Measurements from ENCODE around the gene PNMA8B. TPM values are rescaled to one million over a fixed set of nuclear protein-coding genes. Genes with fewer than 3 reads are reported as not detected.

Gene PNMA8B
- total and polyA plus RNA-seq, 2 experiments from 2014 or later: 0.50 to 1.0 TPM

GRCh38 chr19:46537136-46538097, 41.8 kb upstream of the PNMA8B start:
- Histone ChIP-seq H2AFZ (no peak overlapping the region), H3K27ac (no peak overlapping the region), H3K9me3 (ENCODE audit: low read depth) (no peaks in the 10 kb centered on the region), H3K4me3 (no peak overlapping the region), H3K36me3 (replicated peaks; ENCODE audit: insufficient read depth, low read depth) (no peaks in the 10 kb centered on the region), H3K79me2 (no peaks in the 10 kb centered on the region), H4K20me1 (ENCODE audit: insufficient read depth, poor library complexity, severe bottlenecking) (no peaks in the 10 kb centered on the region), H3K4me2 (no peak overlapping the region), H3K9me2 (replicated peaks; ENCODE audit: insufficient read depth) (no peaks in the 10 kb centered on the region), H3K27me3 (no peaks in the 10 kb centered on the region), H3K4me1 (ENCODE audit: insufficient read depth) (no peaks in the 10 kb centered on the region)
- TF ChIP-seq EZH2 (IDR thresholded peaks at IDR 0.05; ENCODE audit: borderline replicate concordance) (no peak), CTCF (IDR thresholded peaks at IDR 0.05; ENCODE audit: poor library complexity) (peak; percentile 70)
- WGBS (ENCODE audit: low lambda C conversion rate, missing lambda C conversion rate): 29% methylated on average over 19 of the region's 19 CpGs
- peak; percentile 59 for DNase-seq (ENCODE audit: low spot score)

GRCh38 chr19:46536391-46536790, 40.7 kb upstream of the PNMA8B start:
- Histone ChIP-seq H4K20me1 (ENCODE audit: insufficient read depth, poor library complexity, severe bottlenecking) (no peaks in the 10 kb centered on the region), H3K27me3 (no peaks in the 10 kb centered on the region), H2AFZ (no peak overlapping the region), H3K4me1 (ENCODE audit: insufficient read depth) (no peaks in the 10 kb centered on the region), H3K27ac (no peak overlapping the region), H3K9me2 (replicated peaks; ENCODE audit: insufficient read depth) (no peaks in the 10 kb centered on the region), H3K4me3 (no peak overlapping the region), H3K9me3 (ENCODE audit: low read depth) (no peaks in the 10 kb centered on the region), H3K4me2 (no peak overlapping the region), H3K36me3 (replicated peaks; ENCODE audit: insufficient read depth, low read depth) (no peaks in the 10 kb centered on the region), H3K79me2 (no peaks in the 10 kb centered on the region)
- TF ChIP-seq EZH2 (IDR thresholded peaks at IDR 0.05; ENCODE audit: borderline replicate concordance) (no peak), EZH2phosphoT487 (IDR thresholded peaks at IDR 0.05; ENCODE audit: low read depth, severe bottlenecking, unreplicated experiment) (no peak), CTCF (IDR thresholded peaks at IDR 0.05; ENCODE audit: poor library complexity) (no peak)
- DNase-seq (ENCODE audit: low spot score): no peak
- WGBS (ENCODE audit: low lambda C conversion rate, missing lambda C conversion rate): 95% methylated on average over 7 of the region's 7 CpGs

- H3K4me2 ChIP-seq: no peak overlapping the region
- TF ChIP-seq CTCF (IDR thresholded peaks at IDR 0.05; ENCODE audit: poor library complexity) (no peak), EZH2 (IDR thresholded peaks at IDR 0.05; ENCODE audit: borderline replicate concordance) (no peak), EZH2phosphoT487 (IDR thresholded peaks at IDR 0.05; ENCODE audit: low read depth, severe bottlenecking, unreplicated experiment) (no peak)
- H3K79me2 ChIP-seq: no peaks in the 10 kb centered on the region
- no peak for DNase-seq (ENCODE audit: low spot score)
- no peaks in the 10 kb centered on the region for H3K27me3 ChIP-seq
- no peak overlapping the region for H3K4me3 ChIP-seq
- H2AFZ ChIP-seq: no peak overlapping the region
- 95% methylated on average over 15 of the region's 16 CpGs for WGBS (ENCODE audit: low lambda C conversion rate, missing lambda C conversion rate)
- no peaks in the 10 kb centered on the region for H3K9me3 ChIP-seq (ENCODE audit: low read depth)
- H3K27ac ChIP-seq: no peak overlapping the region
- H3K4me1 ChIP-seq (ENCODE audit: insufficient read depth): no peaks in the 10 kb centered on the region
- H3K9me2 ChIP-seq (replicated peaks; ENCODE audit: insufficient read depth): no peaks in the 10 kb centered on the region
- H4K20me1 ChIP-seq (ENCODE audit: insufficient read depth, poor library complexity, severe bottlenecking): no peaks in the 10 kb centered on the region
- no peaks in the 10 kb centered on the region for H3K36me3 ChIP-seq (replicated peaks; ENCODE audit: insufficient read depth, low read depth)
These were observed 38.0 kb upstream of the PNMA8B start for GRCh38 chr19:46533621-46534081.
